Heart left ventricle (tissue), 16 donors: Measurements from ENCODE around the gene PMCH. TPM values are rescaled to one million over a fixed set of nuclear protein-coding genes. Genes with fewer than 3 reads are reported as not detected.

Source experiments
- ATAC-seq, 4 donors: fragments of 200-7000 bp; cut with Tn5 transposase; one replicate each; pipeline ENCODE4 v1.9.1; 2020 to 2022; ENCODE audit warnings: moderate library complexity in 4 of 4, mild to moderate bottlenecking in 3 of 4, moderate number of reproducible peaks in 1 of 4
- DNase-seq, 5 donors: peaks; one replicate each; pipeline ENCODE4 v3.0.0-alpha.2; 2020
- H3K27ac ChIP-seq, 12 donors: fragments of 200-600 bp; sonication (generic) in 4 of 12; one replicate each; pipeline versions ENCODE4 v1.5.0 to v1.8.0; 2016 to 2022; ENCODE audit warnings: mild to moderate bottlenecking in 2 of 12
- H3K27me3 ChIP-seq, 9 donors: fragments of 200-600 bp; sonication (generic) in 2 of 9; one replicate each; pipeline versions ENCODE4 v1.5.1 to v1.8.0; 2016 to 2022; ENCODE audit warnings: mild to moderate bottlenecking in 3 of 9
- H3K36me3 ChIP-seq, 9 donors: fragments of 200-600 bp; sonication (generic) in 2 of 9; one replicate each; pipeline versions ENCODE4 v1.5.0 to v1.8.0; 2018 to 2022; ENCODE audit warnings: mild to moderate bottlenecking in 2 of 9
- H3K4me1 ChIP-seq, 12 donors: fragments of 200-600 bp; sonication (generic) in 4 of 12; one replicate each; pipeline versions ENCODE4 v1.5.0 to v1.8.0; 2016 to 2022; ENCODE audit warnings: mild to moderate bottlenecking in 3 of 12
- H3K4me3 ChIP-seq, 12 donors: fragments of 200-600 bp; sonication (generic) in 4 of 12; one replicate each; pipeline versions ENCODE4 v1.5.0 to v1.8.0; 2017 to 2022; ENCODE audit warnings: mild to moderate bottlenecking in 9 of 12, moderate library complexity in 4 of 12
- H3K9me3 ChIP-seq, 12 donors: fragments of 200-600 bp; sonication (generic) in 4 of 12; one replicate each; pipeline versions ENCODE4 v1.5.0 to v1.8.0; 2016 to 2022; ENCODE audit warnings: mild to moderate bottlenecking in 1 of 12
- POLR2A ChIP-seq, 2 donors: fragments of 450-650 bp; IDR thresholded peaks; one replicate each; pipeline ENCODE4 v1.6.1; 2017; ENCODE audit warnings: antibody characterized with exemption in 2 of 2, mild to moderate bottlenecking in 2 of 2, moderate library complexity in 2 of 2
- WGBS, 4 donors: extraction: QIAGEN DNeasy Blood & Tissue Kit in 2 of 4; methylation state at CpG; one replicate each; pipeline versions ENCODE4 v1.1.5 to v1.1.7; 2013 to 2018; 5-methylcytosine and 5-hydroxymethylcytosine counted together
- intact Hi-C, 10 donors: fragments of 100-400 bp; cut with DNase I; formaldehyde crosslinking; loops; one replicate each; pipeline versions ENCODE4 v1.11.1 to v1.14.2; 2022
- polyA plus RNA-seq, 2 donors: library from polyadenylated mRNA; stranded (reverse); fragments of 200-250 nt; gene quantifications; one replicate each; pipeline ENCODE4 v1.2.3, GENCODE V29; 2013
- total RNA-seq, 9 donors: library from RNA; depleted of rRNA in 2 of 9; stranded (reverse); fragments of >200 nt in 2 of 9; fragmentation: NEBNext Ultra II Directional in 3 of 9; extraction: Animal tissue kit (Norgen Biotek cat#: 25700) in 3 of 9; gene quantifications; one replicate each; pipeline versions ENCODE4 v1.1.0 to v1.2.4, GENCODE V29; 2016 to 2023
- TF ChIP-seq, protein P1 (sequence below), 12 donors: fragments of 200-600 bp; sonication (generic) in 4 of 12; IDR thresholded peaks; one replicate each; pipeline versions ENCODE4 v1.5.0 to v1.8.0; 2018 to 2022; ENCODE audit warnings: antibody characterized with exemption in 12 of 12, mild to moderate bottlenecking in 5 of 12
- donor health status: ischemic (EF 13 %, LVEDD 7.1; RV severe dilation, severe dysfunction).
- donor health status: healthy with polysubstance abuse.
- donor health status: DM: no; HTN: yes; CAD: no.
- donor health status: DM: no; HTN: no; CAD: no.
- donor health status: ischemic (EF 25% LVEDD 6.9; RV normal size, moderate dysfunction).
- donor health status: ischemic (EF 25% LVEDD 5.7; RV mildly dilated, moderate dysfunction).
- donor health status: healthy.
- donor health status: DM: yes; HTN: yes; CAD: no.
- donor health status: ischemic (EF 35%, LVEDD 5.7; RV mildly dilated, moderate dysfunction).
- donor health status: nonischemic (EF 11% LVEDD 7.7; RV severe dilation, severe dysfunction).
- donor health status: DM: yes; HTN: yes; CAD: no.
- donor health status: PGD.
- donor health status: ischemic (EF 29% LVEDD 5.4; RV normal size, mild dysfunction).
- donor health status: nonischemic (EF 23%, LVEDD 6.1; RV moderate dilation, normal function).

PMCH gene
- total and polyA plus RNA-seq, 11 donors, result not detected

DNA sequence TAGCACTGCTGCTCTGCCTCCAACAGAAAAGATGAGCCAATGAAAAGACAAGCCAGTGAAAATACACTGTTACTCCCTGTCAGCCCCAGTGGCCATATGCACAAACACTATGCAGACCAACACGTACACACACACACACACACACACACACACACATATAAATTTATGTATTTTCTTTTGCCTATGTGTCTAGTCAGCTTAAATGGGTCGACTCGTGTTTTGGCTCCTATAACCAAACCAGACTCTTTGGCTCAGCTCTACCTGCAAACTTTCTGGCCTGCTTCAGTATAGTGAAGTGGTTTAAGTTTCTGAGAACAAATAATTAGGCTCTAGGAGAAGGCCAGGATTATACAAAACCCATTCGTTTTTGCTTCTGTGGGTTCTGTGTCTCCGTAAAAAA is 30.3 kb upstream of the PMCH start:
- WGBS, 4 donors, result 73 to 84% (median 80%) methylated on average over 5 of the region's 5 CpGs
- H3K4me1 ChIP-seq, result peaks cover 0 to 5% (median 0%) of the 10 kb centered on the region in 12 donors
- intact Hi-C loops, result no loop called here
- no peak overlapping the region for H3K27ac ChIP-seq
- no peaks in the 10 kb centered on the region for H3K9me3 ChIP-seq
- no peaks in the 10 kb centered on the region for H3K36me3 ChIP-seq
- no peak for DNase-seq
- TF ChIP-seq POLR2A (IDR thresholded peaks at IDR 0.05), result no peak
- TF ChIP-seq, protein P1, sequence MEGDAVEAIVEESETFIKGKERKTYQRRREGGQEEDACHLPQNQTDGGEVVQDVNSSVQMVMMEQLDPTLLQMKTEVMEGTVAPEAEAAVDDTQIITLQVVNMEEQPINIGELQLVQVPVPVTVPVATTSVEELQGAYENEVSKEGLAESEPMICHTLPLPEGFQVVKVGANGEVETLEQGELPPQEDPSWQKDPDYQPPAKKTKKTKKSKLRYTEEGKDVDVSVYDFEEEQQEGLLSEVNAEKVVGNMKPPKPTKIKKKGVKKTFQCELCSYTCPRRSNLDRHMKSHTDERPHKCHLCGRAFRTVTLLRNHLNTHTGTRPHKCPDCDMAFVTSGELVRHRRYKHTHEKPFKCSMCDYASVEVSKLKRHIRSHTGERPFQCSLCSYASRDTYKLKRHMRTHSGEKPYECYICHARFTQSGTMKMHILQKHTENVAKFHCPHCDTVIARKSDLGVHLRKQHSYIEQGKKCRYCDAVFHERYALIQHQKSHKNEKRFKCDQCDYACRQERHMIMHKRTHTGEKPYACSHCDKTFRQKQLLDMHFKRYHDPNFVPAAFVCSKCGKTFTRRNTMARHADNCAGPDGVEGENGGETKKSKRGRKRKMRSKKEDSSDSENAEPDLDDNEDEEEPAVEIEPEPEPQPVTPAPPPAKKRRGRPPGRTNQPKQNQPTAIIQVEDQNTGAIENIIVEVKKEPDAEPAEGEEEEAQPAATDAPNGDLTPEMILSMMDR (IDR thresholded peaks at IDR 0.05), result no peak
- no peaks in the 10 kb centered on the region for H3K27me3 ChIP-seq
- H3K4me3 ChIP-seq, result no peak overlapping the region
- no peak for ATAC-seq

DNA sequence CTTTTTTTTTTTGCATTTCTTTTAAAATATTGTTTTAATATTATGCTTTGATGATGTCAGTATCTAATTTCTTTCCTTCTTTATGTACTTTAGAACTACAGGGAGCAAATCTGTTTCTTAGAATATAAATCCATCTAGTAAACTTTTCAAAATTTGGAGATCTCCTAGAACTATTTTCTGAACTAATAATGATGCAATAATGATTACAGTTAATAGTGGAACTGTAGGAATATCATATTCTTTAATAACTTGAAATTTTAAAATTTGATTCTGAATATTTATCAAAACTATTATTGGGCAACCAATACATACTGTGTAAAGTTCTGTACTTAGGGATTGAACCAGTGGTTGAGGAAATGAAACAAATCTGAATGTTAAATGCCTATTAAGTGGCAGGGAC is 23.1 kb upstream of the PMCH start:
- Histone ChIP-seq H3K4me3 (no peak overlapping the region), H3K27me3 (no peaks in the 10 kb centered on the region), H3K27ac (no peak overlapping the region), H3K36me3 (no peaks in the 10 kb centered on the region), H3K4me1 (no peaks in the 10 kb centered on the region), H3K9me3 (no peaks in the 10 kb centered on the region)
- intact Hi-C loops, result no loop called here
- no peak for DNase-seq
- ATAC-seq, result no peak
- TF ChIP-seq, protein P1 (IDR thresholded peaks at IDR 0.05), result no peak
- TF ChIP-seq POLR2A (IDR thresholded peaks at IDR 0.05), result no peak

DNA sequence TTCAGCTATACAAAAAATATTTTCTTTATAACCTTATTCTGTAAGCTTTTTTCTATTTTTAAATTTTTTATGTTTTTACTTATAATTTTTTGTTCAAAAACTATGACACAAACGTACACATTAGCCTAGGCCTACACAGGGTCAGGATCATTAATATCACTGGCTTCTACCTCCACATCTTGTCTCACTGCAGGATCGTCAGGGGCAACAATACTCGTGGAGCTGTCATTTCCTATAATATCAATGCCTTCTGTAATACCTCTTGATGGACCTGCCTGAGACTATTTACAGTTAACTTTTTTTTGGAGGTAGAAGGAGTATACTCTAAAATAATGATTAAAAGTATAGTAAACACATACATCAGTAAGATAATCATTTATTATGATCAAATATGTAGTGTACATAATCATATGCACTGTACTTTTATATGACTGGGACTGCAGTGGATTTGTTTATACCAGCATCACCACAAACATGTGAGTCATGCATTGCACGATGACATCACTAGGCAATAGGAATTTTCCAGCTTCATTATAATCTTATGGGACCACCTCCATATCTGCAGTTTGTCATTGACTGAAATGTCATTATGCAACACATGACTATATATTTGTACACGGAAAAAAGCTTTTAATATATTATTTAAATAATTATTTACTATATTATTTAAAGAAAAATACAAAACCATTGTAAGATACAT is 18.5 kb upstream of the PMCH start:
- H3K27ac ChIP-seq, result no peak overlapping the region
- no peak for TF ChIP-seq POLR2A (IDR thresholded peaks at IDR 0.05)
- TF ChIP-seq, protein P1 (IDR thresholded peaks at IDR 0.05), result no peak
- H3K4me3 ChIP-seq, result no peak overlapping the region
- H3K4me1 ChIP-seq, result no peaks in the 10 kb centered on the region
- H3K27me3 ChIP-seq, result no peaks in the 10 kb centered on the region
- DNase-seq (no peak), ATAC-seq (no peak)
- H3K36me3 ChIP-seq, result no peaks in the 10 kb centered on the region
- no peaks in the 10 kb centered on the region for H3K9me3 ChIP-seq
- WGBS, 4 donors, result 79 to 88% (median 82%) methylated on average over 5 of the region's 5 CpGs
- intact Hi-C loops, result no loop called here

DNA sequence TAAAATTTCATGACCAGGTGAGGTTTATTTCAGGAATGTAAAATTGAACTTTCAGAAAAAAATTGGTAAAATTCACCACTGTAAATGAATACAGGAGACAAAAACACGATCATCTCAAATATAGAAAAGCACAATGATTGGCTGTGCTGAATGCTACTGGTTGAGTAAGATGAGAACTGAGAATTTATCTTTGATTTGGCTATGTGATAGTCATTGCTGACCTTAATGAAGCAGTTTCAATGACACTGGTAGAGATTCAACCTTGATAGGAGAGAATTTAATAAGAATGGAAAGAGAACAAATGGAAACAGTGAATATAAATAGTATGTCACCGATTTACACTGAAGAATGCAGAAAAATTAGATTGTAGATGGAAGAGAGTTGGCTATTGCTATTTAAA is 6.4 kb upstream of the PMCH start:
- Histone ChIP-seq H3K4me3 (no peak overlapping the region), H3K9me3 (peaks cover 0 to 18% (median 7%) of the 10 kb centered on the region in 12 donors), H3K27ac (no peak overlapping the region), H3K4me1 (no peaks in the 10 kb centered on the region), H3K36me3 (no peaks in the 10 kb centered on the region), H3K27me3 (no peaks in the 10 kb centered on the region)
- ATAC-seq (no peak), DNase-seq (no peak)
- WGBS, 4 donors, result 93 to 98% (median 93%) methylated on average over 2 of the region's 2 CpGs
- intact Hi-C loops, result no loop called here
- TF ChIP-seq, protein P1 (IDR thresholded peaks at IDR 0.05), result no peak
- TF ChIP-seq POLR2A (IDR thresholded peaks at IDR 0.05), result no peak
